Activated B cell treated with CpG ODN at 0.5 μM for 24 hours (primary cell): ENCODE results near the gene CCDC6. TPM values are rescaled to one million over a fixed set of nuclear protein-coding genes. Genes with fewer than 3 reads are reported as not detected.

ENCODE experiments used
- ATAC-seq: fragments of 200-7000 bp; cut with Tn5 transposase; one replicate; pipeline ENCODE4 v1.10.0; 2021; ENCODE audit warnings: low read depth, mild to moderate bottlenecking, moderate library complexity
- CTCF ChIA-PET: fragments of 350-600 bp; sonication (Branson Sonifier 250); formaldehyde crosslinking; loops from one replicate; lab custom pipeline; 2021; ENCODE audit warnings: antibody characterized with exemption; lab: Charles Lee
- POLR2A ChIA-PET: fragments of 350-600 bp; sonication (Branson Sonifier 250); formaldehyde crosslinking; loops from one replicate; lab custom pipeline; 2021; ENCODE audit warnings: antibody characterized with exemption; lab: Charles Lee
- DNase-seq: peaks from one replicate; pipeline ENCODE4 v3.0.0; 2022
- H3K27ac Mint-ChIP-seq: one replicate; pipeline ENCODE4 v1.8.0; 2020; ENCODE audit warnings: mixed read lengths
- H3K27me3 Mint-ChIP-seq: one replicate; pipeline ENCODE4 v1.8.0; 2021; ENCODE audit warnings: mixed read lengths
- H3K36me3 Mint-ChIP-seq: one replicate; pipeline ENCODE4 v1.8.0; 2021; ENCODE audit warnings: low read depth, mixed read lengths
- H3K4me1 Mint-ChIP-seq: one replicate; pipeline ENCODE4 v1.8.0; 2021; ENCODE audit warnings: mixed read lengths
- H3K4me3 Mint-ChIP-seq: one replicate; pipeline ENCODE4 v1.8.0; 2020; ENCODE audit warnings: mild to moderate bottlenecking, mixed read lengths
- H3K9me3 Mint-ChIP-seq: one replicate; pipeline ENCODE4 v1.8.0; 2020; ENCODE audit warnings: mixed read lengths
- intact Hi-C: fragments of 100-400 bp; cut with micrococcal nuclease; formaldehyde crosslinking; loops from one replicate; pipeline ENCODE4 v1.15.1; 2024
- total RNA-seq: library from RNA; stranded (reverse); gene quantifications from 2 replicates; pipeline ENCODE4 v1.2.3, GENCODE V29; 2022
- TF ChIP-seq, protein P1 (sequence below): fragments of 200-600 bp; IDR thresholded peaks from one replicate; pipeline ENCODE4 v1.8.0; 2022; ENCODE audit warnings: antibody characterized with exemption, mild to moderate bottlenecking

Gene CCDC6
- total RNA-seq, 1 donor from 2014 or later = 32.2 TPM

DNA sequence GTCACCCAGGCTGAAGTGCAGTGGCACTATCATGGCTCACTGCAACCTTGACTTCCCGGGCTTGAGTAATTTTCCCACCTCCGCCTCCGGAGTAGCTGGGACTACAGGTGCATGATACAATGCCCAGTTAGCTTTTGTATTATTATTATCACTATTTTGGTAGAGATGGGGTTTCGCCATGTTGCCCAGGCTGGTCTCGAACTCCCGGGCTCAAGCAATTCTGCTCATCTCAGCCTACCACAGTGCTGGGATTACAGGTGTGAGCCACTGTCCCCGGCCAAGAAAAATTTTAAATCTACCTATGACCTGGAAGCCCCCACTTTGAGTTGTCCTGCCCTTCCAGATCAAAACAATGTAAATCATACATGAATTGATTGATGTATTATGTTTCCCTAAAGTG lies 38.8 kb downstream of the CCDC6 start:
- Mint-ChIP-seq H3K27me3 (no peaks in the 10 kb centered on the region), H3K4me1 (peaks cover 73% of the 10 kb centered on the region), H3K4me3 (no peak overlapping the region), H3K27ac (no peak overlapping the region), H3K36me3 (peaks cover 2% of the 10 kb centered on the region), H3K9me3 (no peaks in the 10 kb centered on the region)
- ATAC-seq (no peak), DNase-seq (no peak)
- TF ChIP-seq, protein P1, sequence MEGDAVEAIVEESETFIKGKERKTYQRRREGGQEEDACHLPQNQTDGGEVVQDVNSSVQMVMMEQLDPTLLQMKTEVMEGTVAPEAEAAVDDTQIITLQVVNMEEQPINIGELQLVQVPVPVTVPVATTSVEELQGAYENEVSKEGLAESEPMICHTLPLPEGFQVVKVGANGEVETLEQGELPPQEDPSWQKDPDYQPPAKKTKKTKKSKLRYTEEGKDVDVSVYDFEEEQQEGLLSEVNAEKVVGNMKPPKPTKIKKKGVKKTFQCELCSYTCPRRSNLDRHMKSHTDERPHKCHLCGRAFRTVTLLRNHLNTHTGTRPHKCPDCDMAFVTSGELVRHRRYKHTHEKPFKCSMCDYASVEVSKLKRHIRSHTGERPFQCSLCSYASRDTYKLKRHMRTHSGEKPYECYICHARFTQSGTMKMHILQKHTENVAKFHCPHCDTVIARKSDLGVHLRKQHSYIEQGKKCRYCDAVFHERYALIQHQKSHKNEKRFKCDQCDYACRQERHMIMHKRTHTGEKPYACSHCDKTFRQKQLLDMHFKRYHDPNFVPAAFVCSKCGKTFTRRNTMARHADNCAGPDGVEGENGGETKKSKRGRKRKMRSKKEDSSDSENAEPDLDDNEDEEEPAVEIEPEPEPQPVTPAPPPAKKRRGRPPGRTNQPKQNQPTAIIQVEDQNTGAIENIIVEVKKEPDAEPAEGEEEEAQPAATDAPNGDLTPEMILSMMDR = no peak
- POLR2A ChIA-PET = interaction anchor here (5.3 kb wide), 1 partner anchor 38 kb away, joined by 59 read pairs; the partner anchor contains the start of gene CCDC6
- CTCF ChIA-PET = interaction anchor here (0.6 to 1.3 kb wide), 4 partner anchors 12 to 491 kb away, joined by 3 to 5 read pairs (median 4); partner anchors contain the start of gene CCDC6
- intact Hi-C loops = no loop called here

DNA sequence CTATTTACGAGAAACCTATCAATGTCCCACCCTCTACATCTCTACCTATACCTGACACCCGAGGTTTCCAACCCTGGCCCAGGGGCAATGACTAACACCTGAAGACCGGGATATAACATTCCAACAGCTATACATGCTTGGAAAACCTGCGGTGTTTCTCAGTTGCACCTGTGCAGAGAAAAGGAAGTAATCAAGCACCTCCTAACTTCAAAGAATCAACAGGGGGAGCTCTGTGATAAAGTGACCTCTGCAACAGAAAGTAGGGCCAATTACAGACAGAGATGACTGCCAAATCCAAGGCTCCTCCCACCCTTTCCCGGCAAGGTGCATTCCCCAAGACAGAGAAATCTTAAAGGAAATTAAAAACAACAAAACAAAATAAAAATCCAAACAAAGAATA lies 41.3 kb downstream of the CCDC6 start:
- H3K4me1 Mint-ChIP-seq = peaks cover 69% of the 10 kb centered on the region
- no peaks in the 10 kb centered on the region for H3K9me3 Mint-ChIP-seq
- POLR2A ChIA-PET = interaction anchor here (0.6 to 5.3 kb wide), 8 partner anchors 9 to 168 kb away, joined by 3 to 59 read pairs (median 6); partner anchors contain the start of genes CCDC6 and SLC16A9
- no peak overlapping the region for H3K4me3 Mint-ChIP-seq
- ATAC-seq (peak; percentile 76), DNase-seq (no peak)
- intact Hi-C loops = loop anchor here (1.0 to 2.0 kb wide), 9 partner anchors 16 to 344 kb away; partner anchors contain the start of gene CCDC6
- CTCF ChIA-PET = interaction anchor here (0.7 to 4.3 kb wide), 39 partner anchors 9 to 949 kb away, joined by 3 to 125 read pairs (median 4); partner anchors contain the start of gene CCDC6
- TF ChIP-seq, protein P1 = no peak
- peaks cover 17% of the 10 kb centered on the region for H3K36me3 Mint-ChIP-seq
- no peaks in the 10 kb centered on the region for H3K27me3 Mint-ChIP-seq
- peak overlapping the region; percentile 82 for H3K27ac Mint-ChIP-seq

- Mint-ChIP-seq H3K27me3 (no peaks in the 10 kb centered on the region), H3K9me3 (no peaks in the 10 kb centered on the region), H3K4me3 (no peak overlapping the region), H3K36me3 (peaks cover 17% of the 10 kb centered on the region), H3K27ac (peak overlapping the region; percentile 82), H3K4me1 (peaks cover 66% of the 10 kb centered on the region)
- CTCF ChIA-PET = interaction anchor here (0.6 to 4.3 kb wide), 36 partner anchors 8 to 783 kb away, joined by 3 to 125 read pairs (median 5); partner anchors contain the start of gene CCDC6
- DNase-seq = no peak
- no peak for ATAC-seq
- TF ChIP-seq, protein P1 = no peak
- intact Hi-C loops = loop anchor here (2.0 kb wide), 4 partner anchors 16 to 344 kb away; no protein-coding TSS in a partner anchor
- POLR2A ChIA-PET = interaction anchor here (0.9 to 5.3 kb wide), 5 partner anchors 9 to 169 kb away, joined by 3 to 59 read pairs (median 5); partner anchors contain the start of gene CCDC6
These were observed 42.0 kb downstream of the CCDC6 start for GRCh38 chr10:59864141-59864962.

DNA sequence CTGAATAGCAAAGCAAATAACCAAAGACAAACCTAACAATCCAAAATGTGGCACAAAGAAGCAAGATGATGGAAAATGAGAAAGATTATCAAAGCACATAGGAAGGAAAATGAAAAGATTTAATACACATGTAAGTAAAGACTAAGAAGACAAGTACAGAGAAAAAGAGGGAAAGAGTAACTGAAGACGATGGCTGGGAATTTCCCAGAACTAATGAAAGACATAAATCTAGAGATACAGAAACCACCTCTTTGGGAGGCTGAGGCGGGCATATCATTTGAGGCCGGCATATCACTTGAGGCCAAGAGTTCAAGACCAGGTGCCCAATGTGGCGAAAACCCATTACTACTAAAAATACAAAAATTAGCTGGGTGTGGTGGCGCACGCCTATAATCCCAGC lies 46.8 kb downstream of the CCDC6 start:
- DNase-seq (no peak), ATAC-seq (no peak)
- ChIA-PET POLR2A (no interaction called here), CTCF (interaction anchor here (1.9 kb wide), 1 partner anchor 47 kb away, joined by 5 read pairs; the partner anchor contains the start of gene CCDC6)
- Mint-ChIP-seq H3K4me3 (no peak overlapping the region), H3K36me3 (peaks cover 18% of the 10 kb centered on the region), H3K27ac (no peak overlapping the region), H3K27me3 (no peaks in the 10 kb centered on the region), H3K9me3 (peaks cover 2% of the 10 kb centered on the region), H3K4me1 (peaks cover 63% of the 10 kb centered on the region)
- TF ChIP-seq, protein P1 = no peak
- intact Hi-C loops = no loop called here
